DOHH2 (cell line): ENCODE data around the gene PLEKHG4.

ENCODE experiments used
- EZH2phosphoT487 ChIP-seq: fragments of 200-600 bp; sonication (generic); IDR thresholded peaks from 2 replicates; pipeline ENCODE4 v1.6.1; 2017; ENCODE audit warnings: borderline replicate concordance, mild to moderate bottlenecking, antibody characterized with exemption, low read length, moderate library complexity, mixed read lengths
- TF ChIP-seq, protein P1 (sequence below): fragments of 200-600 bp; sonication (generic); IDR thresholded peaks from one replicate; pipeline ENCODE4 v1.5.1; 2014; ENCODE audit warnings: antibody characterized with exemption, mild to moderate bottlenecking, low read depth, low read length; ENCODE audit not compliant: poor library complexity, severe bottlenecking

DNA sequence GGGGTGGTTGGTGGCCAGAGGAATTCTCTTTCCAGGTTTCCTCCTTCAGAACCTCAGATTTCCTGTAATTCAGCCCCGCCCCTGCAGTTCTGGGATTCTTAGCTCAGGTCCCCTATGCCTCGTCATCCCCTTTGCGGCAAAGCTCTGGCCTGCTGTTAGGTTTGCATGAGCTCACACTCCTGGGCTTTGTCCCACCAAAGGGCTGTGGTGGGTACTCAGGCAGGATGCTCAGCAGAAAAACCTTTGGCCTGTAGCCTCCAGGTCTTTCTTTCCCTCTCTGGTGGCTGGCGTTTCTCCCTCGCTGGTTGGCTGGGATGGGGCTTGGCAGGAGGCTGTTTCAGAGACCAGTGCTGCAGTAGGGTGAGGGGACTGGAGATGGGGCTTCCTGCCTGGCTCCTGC lies 9.6 kb upstream of the PLEKHG4 start:
- TF ChIP-seq EZH2phosphoT487 = no peak
- TF ChIP-seq, protein P1, sequence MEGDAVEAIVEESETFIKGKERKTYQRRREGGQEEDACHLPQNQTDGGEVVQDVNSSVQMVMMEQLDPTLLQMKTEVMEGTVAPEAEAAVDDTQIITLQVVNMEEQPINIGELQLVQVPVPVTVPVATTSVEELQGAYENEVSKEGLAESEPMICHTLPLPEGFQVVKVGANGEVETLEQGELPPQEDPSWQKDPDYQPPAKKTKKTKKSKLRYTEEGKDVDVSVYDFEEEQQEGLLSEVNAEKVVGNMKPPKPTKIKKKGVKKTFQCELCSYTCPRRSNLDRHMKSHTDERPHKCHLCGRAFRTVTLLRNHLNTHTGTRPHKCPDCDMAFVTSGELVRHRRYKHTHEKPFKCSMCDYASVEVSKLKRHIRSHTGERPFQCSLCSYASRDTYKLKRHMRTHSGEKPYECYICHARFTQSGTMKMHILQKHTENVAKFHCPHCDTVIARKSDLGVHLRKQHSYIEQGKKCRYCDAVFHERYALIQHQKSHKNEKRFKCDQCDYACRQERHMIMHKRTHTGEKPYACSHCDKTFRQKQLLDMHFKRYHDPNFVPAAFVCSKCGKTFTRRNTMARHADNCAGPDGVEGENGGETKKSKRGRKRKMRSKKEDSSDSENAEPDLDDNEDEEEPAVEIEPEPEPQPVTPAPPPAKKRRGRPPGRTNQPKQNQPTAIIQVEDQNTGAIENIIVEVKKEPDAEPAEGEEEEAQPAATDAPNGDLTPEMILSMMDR = no peak
